ENCODE data around the gene SGK1.
"Not testable (repeated sequence)": the region's sequence is repeated elsewhere in the genome, so short reads cannot be mapped to it uniquely, and the experiment has no call there.

Gene SGK1

GRCh38 chr6:134326192-134326591 is 8.3 kb upstream of the SGK1 start:
- DNase-seq, result not testable (repeated sequence)

- DNase-seq, result no peak
Measured at GRCh38 chr6:134324766-134325165, 6.9 kb upstream of the SGK1 start.

GRCh38 chr6:134324141-134324540 is 6.2 kb upstream of the SGK1 start:
- no peak for DNase-seq

- no peak for DNase-seq
Measured at GRCh38 chr6:134323698-134324097, 5.8 kb upstream of the SGK1 start.

GRCh38 chr6:134323294-134323693 is 5.4 kb upstream of the SGK1 start:
- no peak for DNase-seq

GRCh38 chr6:134322216-134322615 is 4.3 kb upstream of the SGK1 start:
- no peak for DNase-seq

GRCh38 chr6:134321246-134321645 is 3.3 kb upstream of the SGK1 start:
- DNase-seq, result no peak

- not testable (repeated sequence) for DNase-seq
Measured at GRCh38 chr6:134319686-134320085, 1.8 kb upstream of the SGK1 start.

GRCh38 chr6:134318974-134319281 is 1.0 kb upstream of the SGK1 start:
- DNase-seq, result no peak

- DNase-seq, result no peak
Measured at GRCh38 chr6:134318236-134318973, 493 bp upstream of the SGK1 start.

GRCh38 chr6:134316733-134317431 is 1.0 kb downstream of the SGK1 start:
- DNase-seq, result no peak

- DNase-seq, result no peak
Measured at GRCh38 chr6:134315974-134316441, 1.9 kb downstream of the SGK1 start.

- no peak for DNase-seq
Measured at GRCh38 chr6:134315189-134315588, 2.7 kb downstream of the SGK1 start.

- DNase-seq, result no peak
Measured at GRCh38 chr6:134314006-134314821, 3.7 kb downstream of the SGK1 start.

GRCh38 chr6:134312038-134312660 is 5.8 kb downstream of the SGK1 start:
- no peak for DNase-seq

GRCh38 chr6:134310817-134311216 is 7.1 kb downstream of the SGK1 start:
- DNase-seq, result no peak

GRCh38 chr6:134309983-134310605 is 7.8 kb downstream of the SGK1 start:
- no peak for DNase-seq

GRCh38 chr6:134309227-134309626 is 8.7 kb downstream of the SGK1 start:
- DNase-seq, result no peak

- DNase-seq, result no peak
Measured at GRCh38 chr6:134308800-134309199, 9.1 kb downstream of the SGK1 start.

GRCh38 chr6:134307870-134308269 is 10.0 kb downstream of the SGK1 start:
- DNase-seq, result no peak

- DNase-seq, result no peak
Measured at GRCh38 chr6:134307075-134307474, 10.8 kb downstream of the SGK1 start.

GRCh38 chr6:134304381-134304780 is 13.5 kb downstream of the SGK1 start:
- DNase-seq, result not testable (repeated sequence)

GRCh38 chr6:134303891-134304290 is 14.0 kb downstream of the SGK1 start:
- DNase-seq, result no peak
